Smooth muscle cell (in vitro differentiated cells): ENCODE data around the gene DCP1A. TPM values are rescaled to one million over a fixed set of nuclear protein-coding genes. Genes with fewer than 3 reads are reported as not detected.
"Not testable (repeated sequence)": the region's sequence is repeated elsewhere in the genome, so short reads cannot be mapped to it uniquely, and the experiment has no call there.

ENCODE experiments used
- DNase-seq: peaks from one replicate; lab custom pipeline; 2025; ENCODE audit not compliant: unreplicated experiment; lab: John Stamatoyannopoulos, UW
- H2AFZ ChIP-seq: fragments of 200-600 bp; sonication (generic); 2 replicates; pipeline ENCODE4 v1.6.0; 2016; ENCODE audit warnings: antibody characterized with exemption, low read depth, mild to moderate bottlenecking
- H3F3A ChIP-seq: fragments of 200-600 bp; sonication (generic); 2 replicates; pipeline ENCODE4 v1.6.0; 2017; ENCODE audit warnings: antibody characterized with exemption, low read depth
- H3K27ac ChIP-seq: fragments of 200-600 bp; sonication (generic); 2 replicates; pipeline ENCODE4 v1.5.1; 2016; ENCODE audit warnings: low read depth, mild to moderate bottlenecking
- H3K27me3 ChIP-seq: fragments of 200-600 bp; sonication (generic); 2 replicates; pipeline ENCODE4 v1.6.1; 2016; ENCODE audit warnings: low read depth, mild to moderate bottlenecking
- H3K36me3 ChIP-seq: fragments of 200-600 bp; sonication (generic); 2 replicates; pipeline ENCODE4 v1.5.1; 2016; ENCODE audit warnings: low read depth
- H3K4me1 ChIP-seq: fragments of 200-600 bp; sonication (generic); 2 replicates; pipeline ENCODE4 v1.5.1; 2016; ENCODE audit warnings: low read depth
- H3K4me2 ChIP-seq: fragments of 200-600 bp; sonication (generic); 2 replicates; pipeline ENCODE4 v1.6.0; 2016; ENCODE audit warnings: mild to moderate bottlenecking
- H3K4me3 ChIP-seq: fragments of 200-600 bp; sonication (generic); 2 replicates; pipeline ENCODE4 v1.5.1; 2016; ENCODE audit warnings: mild to moderate bottlenecking
- H3K79me2 ChIP-seq: fragments of 200-600 bp; sonication (generic); 2 replicates; pipeline ENCODE4 v1.6.0; 2016; ENCODE audit warnings: low read depth, mild to moderate bottlenecking
- H3K9ac ChIP-seq: fragments of 200-600 bp; sonication (generic); 2 replicates; pipeline ENCODE4 v1.6.0; 2016; ENCODE audit warnings: low read depth
- H3K9me3 ChIP-seq: fragments of 200-600 bp; sonication (generic); replicated peaks from 2 replicates; pipeline ENCODE4 v1.5.1; 2016; ENCODE audit warnings: low read depth
- H4K20me1 ChIP-seq: fragments of 200-600 bp; sonication (generic); 2 replicates; pipeline ENCODE4 v1.6.0; 2016; ENCODE audit warnings: low read depth
- WGBS: methylation state at CpG from one replicate; pipeline ENCODE4 v1.1.7; 2016; ENCODE audit warnings: low lambda C conversion rate; 5-methylcytosine and 5-hydroxymethylcytosine counted together
- polyA plus RNA-seq: library from polyadenylated mRNA; unstranded; fragments of >200 nt; fragmentation: Nextera tagmentation; extraction: Ambion mirVana; gene quantifications from 2 replicates; pipeline ENCODE4 v1.2.1, GENCODE V29; 2016
- total RNA-seq: library from RNA; depleted of rRNA; stranded (reverse); fragments of >200 nt; gene quantifications from 2 replicates; pipeline ENCODE4 v1.2.3, GENCODE V29; 2014
- TF ChIP-seq, protein P1 (sequence below): fragments of 200-600 bp; sonication (generic); IDR thresholded peaks from 2 replicates; pipeline ENCODE4 v1.5.1; 2017; ENCODE audit warnings: borderline replicate concordance, mild to moderate bottlenecking, antibody characterized with exemption; ENCODE audit not compliant: insufficient read depth, poor library complexity, severe bottlenecking

Gene DCP1A
- total and polyA plus RNA-seq, 2 experiments from 2014 or later = 24.7 to 43.5 TPM

DNA sequence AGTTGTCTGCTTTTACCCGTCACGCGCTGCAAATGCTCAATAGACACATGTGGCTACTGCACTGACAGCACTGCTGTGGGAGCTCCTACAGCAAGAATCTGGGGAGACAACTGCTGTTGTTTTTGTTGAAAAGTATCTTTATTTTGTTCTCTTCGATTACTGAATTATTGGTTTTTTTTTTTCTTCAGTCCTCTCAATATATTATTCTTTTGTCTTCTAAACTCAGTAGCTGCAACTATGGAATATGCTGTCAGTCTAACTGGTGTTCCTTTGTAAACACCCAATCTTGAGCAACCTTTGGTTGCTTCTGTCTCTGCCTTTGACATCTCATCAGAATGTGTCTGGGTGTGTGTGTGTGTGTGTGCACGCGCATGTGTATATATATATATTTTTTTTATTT lies 12.6 kb downstream of the DCP1A start:
- H3K79me2 ChIP-seq = peaks cover 68% of the 10 kb centered on the region
- DNase-seq = no peak
- H3K9me3 ChIP-seq = no peaks in the 10 kb centered on the region
- no peak overlapping the region for H3K4me2 ChIP-seq
- peaks cover 83% of the 10 kb centered on the region for H4K20me1 ChIP-seq
- no peaks in the 10 kb centered on the region for H3K27me3 ChIP-seq
- H2AFZ ChIP-seq = no peak overlapping the region
- no peaks in the 10 kb centered on the region for H3K36me3 ChIP-seq
- TF ChIP-seq, protein P1, sequence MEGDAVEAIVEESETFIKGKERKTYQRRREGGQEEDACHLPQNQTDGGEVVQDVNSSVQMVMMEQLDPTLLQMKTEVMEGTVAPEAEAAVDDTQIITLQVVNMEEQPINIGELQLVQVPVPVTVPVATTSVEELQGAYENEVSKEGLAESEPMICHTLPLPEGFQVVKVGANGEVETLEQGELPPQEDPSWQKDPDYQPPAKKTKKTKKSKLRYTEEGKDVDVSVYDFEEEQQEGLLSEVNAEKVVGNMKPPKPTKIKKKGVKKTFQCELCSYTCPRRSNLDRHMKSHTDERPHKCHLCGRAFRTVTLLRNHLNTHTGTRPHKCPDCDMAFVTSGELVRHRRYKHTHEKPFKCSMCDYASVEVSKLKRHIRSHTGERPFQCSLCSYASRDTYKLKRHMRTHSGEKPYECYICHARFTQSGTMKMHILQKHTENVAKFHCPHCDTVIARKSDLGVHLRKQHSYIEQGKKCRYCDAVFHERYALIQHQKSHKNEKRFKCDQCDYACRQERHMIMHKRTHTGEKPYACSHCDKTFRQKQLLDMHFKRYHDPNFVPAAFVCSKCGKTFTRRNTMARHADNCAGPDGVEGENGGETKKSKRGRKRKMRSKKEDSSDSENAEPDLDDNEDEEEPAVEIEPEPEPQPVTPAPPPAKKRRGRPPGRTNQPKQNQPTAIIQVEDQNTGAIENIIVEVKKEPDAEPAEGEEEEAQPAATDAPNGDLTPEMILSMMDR = no peak
- WGBS = 99% methylated on average over 6 of the region's 6 CpGs
- H3K9ac ChIP-seq = no peak overlapping the region
- H3F3A ChIP-seq = peaks cover 8% of the 10 kb centered on the region
- H3K4me1 ChIP-seq = no peaks in the 10 kb centered on the region
- no peak overlapping the region for H3K4me3 ChIP-seq
- no peak overlapping the region for H3K27ac ChIP-seq

DNA sequence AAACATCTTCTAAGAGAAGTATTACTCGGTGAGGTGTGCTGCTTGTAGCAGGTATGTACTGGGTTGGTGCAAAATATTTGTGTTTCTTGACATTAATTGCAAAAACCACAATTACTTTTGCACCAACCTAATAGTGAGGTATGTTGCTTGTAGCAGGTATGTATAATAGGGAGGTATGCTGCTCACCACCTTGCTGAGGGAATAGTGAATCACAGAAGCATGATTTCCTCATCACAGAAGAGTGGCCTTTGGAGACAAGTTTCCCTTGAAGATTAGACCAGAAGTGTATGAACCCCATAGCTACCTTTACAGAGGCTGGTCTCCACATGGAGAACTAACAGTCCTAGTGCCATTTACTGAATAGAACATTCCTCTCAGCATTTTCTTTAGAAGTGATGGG lies 15.5 kb downstream of the DCP1A start:
- Histone ChIP-seq H3K4me3 (no peak overlapping the region), H3K4me2 (no peak overlapping the region), H4K20me1 (peaks cover 88% of the 10 kb centered on the region), H3K4me1 (no peaks in the 10 kb centered on the region), H3K79me2 (peaks cover 57% of the 10 kb centered on the region), H3K27me3 (no peaks in the 10 kb centered on the region), H3F3A (peaks cover 22% of the 10 kb centered on the region), H3K36me3 (no peaks in the 10 kb centered on the region), H3K27ac (no peak overlapping the region), H3K9ac (no peak overlapping the region), H2AFZ (no peak overlapping the region), H3K9me3 (no peaks in the 10 kb centered on the region)
- TF ChIP-seq, protein P1 = no peak
- DNase-seq = no peak
- WGBS = 100% methylated on average over 1 of the region's 1 CpG

DNA sequence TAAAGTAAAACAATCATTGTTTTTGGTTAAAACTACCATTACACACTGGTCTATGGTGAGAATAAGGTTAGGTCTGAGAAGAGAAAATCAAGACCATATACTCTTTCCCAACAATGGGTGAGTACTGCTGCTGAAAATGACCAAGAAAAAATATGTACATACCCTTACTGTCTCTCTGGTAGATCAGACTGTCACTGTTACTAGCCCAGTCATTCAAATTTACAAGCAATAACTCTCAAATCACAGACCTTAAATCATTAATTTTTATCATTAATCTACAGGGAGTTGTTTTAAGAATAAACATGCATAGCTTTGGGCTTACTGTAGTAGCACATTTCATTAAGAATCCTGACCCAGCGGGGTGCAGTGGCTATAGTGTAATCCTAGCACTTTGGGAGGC lies 17.4 kb downstream of the DCP1A start:
- 71% methylated on average over 1 of the region's 1 CpG for WGBS
- H3K9ac ChIP-seq = no peak overlapping the region
- no peaks in the 10 kb centered on the region for H3K36me3 ChIP-seq
- TF ChIP-seq, protein P1 = no peak
- H3K79me2 ChIP-seq = peaks cover 59% of the 10 kb centered on the region
- H3F3A ChIP-seq = peaks cover 22% of the 10 kb centered on the region
- no peak overlapping the region for H2AFZ ChIP-seq
- H4K20me1 ChIP-seq = peaks cover 89% of the 10 kb centered on the region
- H3K4me1 ChIP-seq = no peaks in the 10 kb centered on the region
- no peaks in the 10 kb centered on the region for H3K9me3 ChIP-seq
- no peak overlapping the region for H3K4me2 ChIP-seq
- no peak for DNase-seq
- no peak overlapping the region for H3K4me3 ChIP-seq
- no peaks in the 10 kb centered on the region for H3K27me3 ChIP-seq
- peak overlapping the region; percentile 66 for H3K27ac ChIP-seq

DNA sequence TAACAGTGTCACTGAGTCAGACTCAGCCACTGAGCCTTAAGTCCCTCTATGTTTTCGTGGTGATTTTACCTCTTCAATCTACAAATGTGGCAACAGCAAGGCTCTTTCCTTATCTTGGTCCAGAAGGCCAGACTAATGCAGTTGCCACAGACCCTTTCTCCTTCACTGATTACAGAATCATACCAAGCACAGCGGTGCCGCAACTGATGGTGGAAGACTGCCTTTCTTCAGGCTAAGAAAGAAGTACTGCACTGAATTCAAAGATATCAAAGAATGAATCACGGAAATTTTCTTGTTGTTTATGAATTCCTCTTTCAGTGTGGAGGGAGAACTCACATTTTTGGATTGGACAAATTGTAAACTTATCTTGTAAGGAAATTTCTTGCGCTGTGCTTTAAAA lies 18.6 kb downstream of the DCP1A start:
- H4K20me1 ChIP-seq = peaks cover 94% of the 10 kb centered on the region
- H3K9ac ChIP-seq = no peak overlapping the region
- H3K4me1 ChIP-seq = no peaks in the 10 kb centered on the region
- peak overlapping the region; percentile 66 for H3K27ac ChIP-seq
- no peaks in the 10 kb centered on the region for H3K27me3 ChIP-seq
- peak overlapping the region; percentile 30 for H3K4me2 ChIP-seq
- no peak overlapping the region for H2AFZ ChIP-seq
- TF ChIP-seq, protein P1 = no peak
- no peaks in the 10 kb centered on the region for H3K9me3 ChIP-seq
- H3K4me3 ChIP-seq = no peak overlapping the region
- no peak for DNase-seq
- H3K36me3 ChIP-seq = no peaks in the 10 kb centered on the region
- peaks cover 56% of the 10 kb centered on the region for H3K79me2 ChIP-seq
- H3F3A ChIP-seq = peaks cover 22% of the 10 kb centered on the region
- WGBS = 21% methylated on average over 5 of the region's 5 CpGs

DNA sequence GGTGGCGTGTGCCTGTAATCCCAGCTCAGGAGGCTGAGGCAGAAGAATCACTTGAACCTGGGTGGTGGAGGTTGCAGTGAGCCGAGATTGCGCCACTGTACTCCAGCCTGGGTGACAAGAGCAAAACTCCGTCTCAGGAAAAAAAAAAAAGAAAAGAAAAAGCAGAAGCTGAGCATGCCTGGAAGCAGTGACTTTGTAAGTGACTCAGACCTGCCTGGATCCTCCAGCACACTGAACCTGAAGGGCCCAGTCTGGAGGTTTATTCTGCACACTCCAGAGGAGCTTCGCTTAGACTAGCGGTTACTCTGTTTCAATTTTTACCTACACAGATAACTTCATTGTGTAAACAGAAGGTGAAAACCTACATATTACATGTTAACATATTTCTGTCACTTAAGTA lies 19.4 kb downstream of the DCP1A start:
- H3K4me2 ChIP-seq = peak overlapping the region; percentile 30
- WGBS = 93% methylated on average over 5 of the region's 6 CpGs

More for the DNA sequence above, 19.4 kb downstream of the DCP1A start:
- H3K36me3 ChIP-seq, H2AFZ ChIP-seq, DNase-seq, H3K27me3 ChIP-seq, H3K9ac ChIP-seq, H3K4me1 ChIP-seq, H3K4me3 ChIP-seq, H3K9me3 ChIP-seq: not testable (repeated sequence)
- H3K27ac ChIP-seq = peak overlapping the region; percentile 66
- peaks cover 22% of the 10 kb centered on the region for H3F3A ChIP-seq
- peaks cover 59% of the 10 kb centered on the region for H3K79me2 ChIP-seq
- peaks cover 100% of the 10 kb centered on the region for H4K20me1 ChIP-seq
